NCI-H2029 treated with DMSO at 0.1 percent for 48 hours (cell line): Measurements from ENCODE around the gene ARHGAP6.
"Not testable (repeated sequence)": the region's sequence is repeated elsewhere in the genome, so short reads cannot be mapped to it uniquely, and the experiment has no call there.

Experiments used
- DNase-seq: peaks from one replicate; lab custom pipeline; 2025; lab: John Stamatoyannopoulos, UW

Gene ARHGAP6

DNA sequence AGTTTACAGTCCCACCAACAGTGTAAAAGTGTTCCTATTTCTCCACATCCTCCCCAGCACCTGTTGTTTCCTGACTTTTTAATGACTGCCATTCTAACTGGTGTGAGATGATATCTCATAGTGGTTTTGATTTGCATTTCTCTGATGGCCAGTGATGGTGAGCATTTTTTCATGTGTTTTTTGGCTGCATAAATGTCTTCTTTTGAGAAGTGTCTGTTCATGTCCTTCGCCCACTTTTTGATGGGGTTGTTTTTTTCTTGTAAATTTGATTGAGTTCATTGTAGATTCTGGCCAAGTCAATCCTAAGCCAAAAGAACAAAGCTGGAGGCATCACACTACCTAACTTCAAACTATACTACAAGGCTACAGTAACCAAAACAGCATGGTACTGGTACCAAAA, 146.5 kb downstream of the ARHGAP6 start:
- DNase-seq, result not testable (repeated sequence)

DNA sequence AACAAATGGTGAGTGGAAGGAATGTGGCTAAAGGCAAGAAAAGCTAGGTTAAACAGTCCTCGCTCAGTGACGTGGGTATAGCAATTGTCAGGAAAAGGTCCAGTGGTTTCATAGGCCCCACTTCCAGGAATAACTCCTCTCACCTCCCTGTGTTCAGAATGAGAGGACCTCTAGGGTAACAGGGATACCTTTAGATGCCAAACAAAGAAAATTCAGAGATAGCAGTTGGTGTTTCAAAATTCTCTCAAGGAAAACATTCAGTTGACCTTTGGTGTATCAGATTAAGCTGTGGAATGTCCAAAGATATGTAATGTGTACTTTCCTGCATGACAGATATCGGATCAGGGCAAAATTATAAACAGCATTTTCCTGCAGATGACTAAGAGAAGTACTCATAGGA, 155.9 kb downstream of the ARHGAP6 start:
- no peak for DNase-seq

DNA sequence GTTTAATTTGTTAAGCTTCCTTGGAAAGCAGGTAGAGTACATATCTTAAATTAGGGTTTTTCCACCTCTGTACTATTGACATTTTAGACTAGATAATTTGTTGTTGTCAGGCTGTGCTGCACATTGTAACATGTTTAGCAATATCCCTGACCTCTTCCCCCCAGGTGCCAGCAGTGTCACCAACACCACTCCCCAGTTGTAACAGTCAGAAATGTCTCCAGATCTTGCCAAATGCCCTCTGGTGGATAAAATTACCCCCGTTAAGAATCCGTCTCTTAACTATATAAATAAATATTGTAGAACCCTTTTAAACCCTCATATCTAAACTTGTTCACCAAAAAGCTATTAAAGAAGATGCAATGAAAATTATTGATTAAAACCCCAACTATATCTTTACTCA, 161.5 kb downstream of the ARHGAP6 start:
- no peak for DNase-seq

DNA sequence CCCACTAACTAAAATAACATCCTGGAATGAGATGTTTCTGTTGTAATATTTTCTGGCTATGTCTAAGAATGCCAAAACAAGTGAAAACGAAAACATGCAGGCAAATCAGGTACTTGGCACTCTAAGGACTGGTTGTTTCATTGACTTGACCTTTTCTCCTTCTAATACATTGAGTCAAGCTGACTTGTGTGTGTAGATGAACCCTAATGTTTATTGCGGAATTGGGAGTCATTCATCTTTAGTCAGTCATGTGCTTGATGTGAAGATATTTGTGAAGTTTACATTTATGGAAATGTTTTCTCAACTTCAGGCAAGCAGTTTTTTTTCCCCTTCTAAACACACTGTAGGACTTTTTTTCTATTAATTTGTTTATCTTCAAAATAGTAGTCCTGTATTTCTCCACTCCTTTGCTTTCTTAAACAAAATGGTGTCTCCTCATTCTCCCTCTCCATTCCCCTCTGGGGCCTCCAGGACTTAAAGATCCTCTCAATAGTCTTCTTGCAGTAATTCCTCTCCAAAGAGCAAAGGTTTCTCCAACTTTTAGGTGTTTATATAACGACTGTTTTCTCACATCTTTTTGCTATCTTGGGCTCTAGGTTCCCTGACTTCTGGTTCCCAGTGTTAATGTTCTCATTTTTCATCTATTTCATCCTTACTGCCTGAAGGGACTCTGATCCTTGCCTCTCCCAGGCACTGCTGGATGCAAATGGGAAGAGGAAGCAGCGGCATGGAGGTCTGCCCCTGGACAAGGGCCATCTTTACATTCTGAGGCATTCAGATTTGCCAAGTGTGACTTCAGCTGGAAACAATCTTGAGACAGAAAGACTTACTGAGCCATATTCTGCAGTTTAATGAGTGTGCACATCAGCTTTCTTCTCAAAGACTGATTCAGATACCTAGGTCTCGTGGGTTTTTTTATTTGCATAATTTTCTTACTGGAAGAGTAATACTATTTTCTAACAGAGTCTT, 166.4 kb downstream of the ARHGAP6 start:
- DNase-seq, result no peak

DNA sequence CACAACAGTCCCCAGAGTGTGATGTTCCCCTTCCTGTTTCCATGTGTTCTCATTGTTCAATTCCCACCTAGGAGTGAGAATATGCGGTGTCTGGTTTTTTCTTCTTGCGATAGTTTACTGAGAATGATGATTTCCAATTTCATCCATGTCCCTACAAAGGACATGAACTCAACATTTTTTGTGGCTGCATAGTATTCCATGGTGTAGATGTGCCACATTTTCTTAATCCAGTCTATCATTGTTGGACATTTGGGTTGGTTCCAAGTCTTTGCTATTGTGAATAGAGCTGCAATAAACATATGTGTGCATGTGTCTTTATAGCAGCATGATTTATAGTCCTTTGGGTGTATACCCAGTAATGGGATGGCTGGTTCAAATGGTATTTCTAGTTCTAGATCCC, 174.3 kb downstream of the ARHGAP6 start:
- not testable (repeated sequence) for DNase-seq

DNA sequence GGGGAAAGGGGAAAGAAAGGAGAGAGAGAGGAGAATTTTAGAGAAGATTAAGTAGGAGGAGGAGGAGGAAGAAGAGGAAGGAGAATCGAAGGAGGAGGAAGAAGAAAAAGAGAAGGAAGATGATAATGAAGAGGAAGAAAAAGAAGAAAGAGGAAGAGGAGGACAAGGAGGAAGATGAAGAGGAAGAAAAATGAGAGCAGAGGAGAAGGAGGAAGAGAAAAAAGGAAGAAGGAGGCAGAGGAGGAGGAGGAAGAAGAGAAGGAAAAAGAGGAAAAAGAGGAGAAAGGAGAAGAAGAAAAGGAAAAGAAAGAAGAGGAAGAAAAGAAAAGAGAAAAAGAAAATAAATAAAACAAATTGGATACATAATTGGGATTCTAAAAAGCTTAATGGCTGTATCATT, 181.4 kb downstream of the ARHGAP6 start:
- no peak for DNase-seq

DNA sequence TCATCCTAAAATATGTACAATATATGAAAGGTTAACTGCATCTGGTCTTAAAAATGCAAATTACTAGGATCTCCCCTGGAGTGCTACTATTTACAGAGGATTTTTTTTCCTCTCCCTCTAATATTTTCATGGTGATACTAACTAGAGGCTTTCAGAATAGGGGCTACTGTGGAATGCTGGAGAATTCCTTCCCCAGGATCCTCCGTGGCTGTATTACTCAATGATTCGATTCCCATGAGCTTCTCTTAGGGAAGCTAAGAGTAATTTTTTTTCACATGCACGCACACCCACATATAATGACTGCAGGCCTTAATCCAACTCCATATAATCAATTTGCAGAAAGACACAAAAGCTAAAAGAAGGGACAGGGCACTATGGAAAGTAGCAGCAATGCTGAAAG, 184.7 kb downstream of the ARHGAP6 start:
- no peak for DNase-seq

DNA sequence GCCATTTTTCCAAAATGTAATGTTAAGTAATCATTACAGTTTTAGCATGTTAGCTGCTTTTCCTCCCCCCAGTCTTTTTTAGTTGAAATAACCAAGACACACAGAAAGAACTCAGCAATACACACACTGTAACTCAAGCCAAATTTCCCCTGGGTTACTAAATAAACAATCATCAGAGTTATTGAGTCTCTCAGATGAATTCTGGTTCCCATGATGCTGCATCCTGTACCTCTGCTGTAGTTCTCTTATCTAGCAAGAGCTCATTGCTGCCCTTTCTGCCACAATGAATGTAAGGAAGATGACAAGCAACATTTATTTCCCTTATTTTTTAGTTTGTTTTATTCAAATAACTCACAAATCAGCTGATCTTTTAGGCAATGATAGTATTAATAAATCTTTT, 185.1 kb downstream of the ARHGAP6 start:
- no peak for DNase-seq

DNA sequence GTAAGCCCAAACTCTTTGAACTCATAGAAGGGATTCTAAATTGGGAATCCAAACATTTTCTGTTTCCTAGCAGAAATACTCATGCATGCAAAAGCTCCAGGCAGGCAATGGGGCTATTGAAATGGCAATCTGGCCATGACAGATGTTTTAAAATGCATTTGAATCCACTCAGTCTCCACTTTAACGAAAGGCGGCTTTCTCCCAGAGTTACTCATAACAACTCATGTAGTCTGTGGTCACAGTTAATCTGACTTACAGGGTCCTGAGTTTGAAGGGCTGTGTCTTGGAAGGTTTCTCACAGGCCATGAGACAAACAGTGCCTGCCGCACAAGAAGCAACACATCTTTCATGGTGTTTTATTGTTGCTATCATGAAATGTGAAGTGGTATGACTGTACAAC, 186.8 kb downstream of the ARHGAP6 start:
- DNase-seq, result no peak

DNA sequence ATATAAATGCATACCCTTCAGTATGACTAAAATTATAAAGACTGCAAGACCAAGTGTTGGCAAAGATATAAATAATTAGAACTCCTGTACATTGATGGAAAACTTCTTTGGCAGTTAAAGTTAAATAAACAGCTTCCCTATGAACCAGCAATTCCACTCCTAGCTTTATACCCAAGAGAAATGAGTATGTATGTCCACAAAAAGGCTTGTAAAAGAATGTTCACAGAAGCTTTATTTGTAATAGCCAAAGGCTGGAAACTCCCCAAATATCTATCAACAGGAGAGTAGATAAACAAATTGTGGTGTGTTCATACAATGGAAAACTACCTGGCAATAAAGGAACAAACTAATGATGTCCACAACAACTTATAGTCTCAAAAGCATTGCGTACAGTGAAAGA, 187.7 kb downstream of the ARHGAP6 start:
- no peak for DNase-seq

DNA sequence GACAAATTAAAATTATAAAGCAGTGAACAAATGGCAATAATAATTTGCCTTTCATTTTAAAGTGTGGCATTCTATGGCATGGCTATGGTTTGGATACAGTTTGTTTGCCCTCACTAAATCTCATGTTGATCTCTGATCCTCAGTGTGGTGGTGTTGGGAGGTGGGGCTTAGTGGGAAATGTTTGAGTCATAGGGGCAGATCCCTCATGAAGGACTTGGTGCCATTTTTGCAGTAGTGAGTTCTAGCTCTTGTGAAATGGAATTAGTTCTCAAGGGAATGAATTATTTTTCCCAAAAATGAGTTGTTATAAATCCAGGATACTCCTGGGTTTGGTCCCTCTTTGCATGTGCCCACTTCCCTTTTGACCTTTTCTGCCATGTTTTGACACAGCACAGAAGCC, 191.1 kb downstream of the ARHGAP6 start:
- no peak for DNase-seq

DNA sequence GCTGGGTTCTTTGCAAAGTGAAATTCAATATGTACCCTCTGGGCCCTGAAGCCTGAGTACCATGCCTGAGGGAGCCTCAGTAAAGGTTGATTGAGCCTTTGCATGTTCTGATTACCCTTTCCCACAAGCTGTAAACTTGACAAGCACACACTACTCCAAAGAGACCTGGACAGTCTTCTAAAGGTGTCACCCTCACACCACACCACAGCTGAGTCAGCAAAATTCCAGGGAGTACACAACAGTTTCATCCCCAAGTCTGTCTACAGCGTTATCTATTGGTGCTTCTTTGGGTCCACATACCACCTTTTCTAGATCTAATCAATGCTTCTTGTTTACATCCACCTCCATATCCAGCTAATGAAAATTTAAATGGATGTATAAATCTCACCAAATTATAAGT, 191.7 kb downstream of the ARHGAP6 start:
- DNase-seq, result no peak

DNA sequence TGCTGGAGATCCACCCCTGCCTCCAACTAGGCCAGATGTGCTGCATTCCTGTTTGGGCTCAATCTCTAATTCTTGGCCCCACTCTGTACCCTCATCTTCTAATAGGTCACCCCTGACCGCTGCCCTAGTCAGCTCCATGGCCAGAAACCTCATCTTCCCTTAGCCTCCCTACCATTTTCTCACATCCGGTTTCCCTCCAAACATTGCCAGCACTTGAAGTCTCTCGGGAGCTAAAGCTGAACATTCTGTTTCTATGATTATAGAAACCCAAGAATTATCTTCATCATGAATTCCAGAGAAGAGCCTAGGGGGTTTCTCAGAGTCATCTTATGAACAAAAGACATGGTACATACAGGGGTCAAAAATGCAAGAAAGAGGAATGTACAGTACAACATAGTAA, 192.8 kb downstream of the ARHGAP6 start:
- no peak for DNase-seq

DNA sequence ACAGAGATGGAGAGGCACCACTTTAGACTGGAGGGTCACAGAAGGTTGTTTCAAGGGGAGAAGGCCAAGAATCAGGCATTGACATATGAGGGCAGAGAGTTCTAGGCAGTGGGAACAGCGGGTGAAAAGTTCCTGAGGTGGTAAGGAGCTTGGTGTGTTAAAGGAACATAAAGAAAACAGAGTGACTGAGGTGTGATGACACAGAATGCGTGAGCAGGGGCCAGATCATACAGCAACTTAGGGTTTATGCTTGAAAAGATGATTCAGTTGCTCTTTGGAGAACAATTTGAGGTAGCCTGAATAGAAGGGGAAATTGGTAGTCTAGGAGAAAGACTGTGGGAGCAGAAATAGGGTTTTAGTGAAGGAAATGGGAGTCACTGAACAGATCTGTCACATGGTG, 193.3 kb downstream of the ARHGAP6 start:
- DNase-seq, result no peak

DNA sequence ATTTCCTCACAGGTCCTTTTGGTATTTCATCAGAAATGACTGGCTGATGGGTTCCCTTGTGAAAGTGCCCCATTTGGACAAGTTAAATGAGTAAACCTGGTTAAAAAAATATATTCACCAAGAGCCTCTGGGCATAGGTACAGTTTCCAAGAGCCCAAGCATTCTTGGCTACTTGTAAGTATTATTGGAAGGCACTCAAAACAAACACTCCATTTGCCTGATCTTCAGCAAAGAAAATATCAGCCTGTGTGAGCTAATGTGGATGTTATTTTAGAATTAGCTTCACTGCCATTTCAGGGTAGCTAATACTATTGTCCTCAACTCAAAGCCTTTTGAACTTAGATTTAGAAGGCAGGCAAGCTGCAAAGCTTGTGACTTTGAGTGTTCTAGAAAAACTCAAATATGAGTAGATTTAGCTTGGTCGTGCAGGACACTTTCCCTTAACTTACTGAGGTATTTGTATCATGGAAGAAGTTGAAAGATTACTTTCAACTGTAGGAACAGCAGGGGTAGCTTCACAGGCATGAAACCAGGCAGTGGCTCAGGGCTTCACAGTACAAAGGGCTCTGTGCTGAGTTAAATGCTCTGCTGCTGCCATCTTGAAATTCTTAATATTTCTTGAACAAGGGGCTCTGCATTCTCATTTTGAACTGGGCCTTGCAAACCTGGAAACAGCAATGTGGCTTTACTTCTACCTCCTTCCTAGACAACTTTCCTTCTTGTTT, 195.3 kb downstream of the ARHGAP6 start:
- no peak for DNase-seq

DNA sequence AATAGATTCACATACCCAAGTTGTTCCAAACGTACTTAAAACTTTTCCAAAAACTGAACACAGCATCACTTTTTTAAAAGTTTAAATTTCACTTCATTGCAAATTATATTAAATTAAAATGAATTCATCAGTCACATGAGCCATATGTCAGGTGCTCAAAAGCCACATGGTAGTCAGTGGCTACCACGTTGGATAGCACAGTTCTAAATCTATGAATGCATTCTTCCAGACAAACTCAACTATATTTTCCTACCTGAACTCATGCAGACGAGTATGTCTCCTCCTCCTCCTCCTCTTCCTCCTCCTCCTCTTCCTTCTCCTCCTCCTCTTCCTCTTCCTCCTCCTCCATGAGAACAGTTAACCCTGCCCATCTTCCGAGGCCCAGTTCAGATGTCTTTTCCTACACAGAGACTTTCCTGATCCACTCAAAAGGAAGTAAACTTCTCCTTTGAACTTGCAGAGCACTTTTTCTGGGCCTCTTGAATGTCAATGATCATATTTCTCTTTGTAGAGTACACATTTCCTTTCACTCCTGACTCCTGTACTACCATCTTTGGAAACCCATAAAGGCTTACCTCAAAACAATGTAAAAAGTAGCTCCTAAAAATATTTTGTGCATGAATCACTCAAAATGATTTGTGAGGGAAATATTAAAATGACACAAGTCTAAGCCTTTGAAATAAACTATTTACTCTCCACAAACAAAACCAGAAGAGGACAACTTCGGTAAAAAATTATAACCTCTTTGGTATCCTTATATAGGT, 199.9 kb downstream of the ARHGAP6 start:
- DNase-seq, result no peak

DNA sequence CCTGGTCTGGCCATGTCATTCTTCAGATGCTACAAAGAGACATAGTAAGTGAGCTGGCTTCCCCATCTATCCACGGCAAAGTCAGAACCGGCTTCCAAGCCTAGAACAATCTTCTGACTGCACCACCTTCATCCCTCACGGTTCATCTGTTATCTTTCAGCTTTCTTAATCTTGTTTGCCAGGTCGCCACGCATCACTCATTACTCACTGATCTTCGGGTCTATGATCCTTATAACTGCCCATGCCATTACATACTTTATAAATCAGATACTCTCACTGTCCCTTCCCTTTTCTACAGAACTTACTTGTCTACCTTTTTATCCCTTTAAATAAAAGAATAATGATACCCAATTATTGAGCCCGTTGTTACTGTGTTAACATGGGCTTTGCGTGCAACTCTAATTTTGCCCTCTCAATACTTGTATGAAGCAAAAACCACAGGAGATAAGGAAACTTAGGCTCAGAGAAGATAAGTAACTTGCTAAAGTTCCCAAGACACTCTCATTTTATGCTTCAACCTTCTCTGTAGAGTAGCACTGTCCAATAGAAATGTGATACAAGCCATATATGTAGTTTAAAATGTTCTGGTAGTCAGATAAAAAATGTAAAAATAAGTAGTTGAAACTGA, 200.8 kb downstream of the ARHGAP6 start:
- no peak for DNase-seq

DNA sequence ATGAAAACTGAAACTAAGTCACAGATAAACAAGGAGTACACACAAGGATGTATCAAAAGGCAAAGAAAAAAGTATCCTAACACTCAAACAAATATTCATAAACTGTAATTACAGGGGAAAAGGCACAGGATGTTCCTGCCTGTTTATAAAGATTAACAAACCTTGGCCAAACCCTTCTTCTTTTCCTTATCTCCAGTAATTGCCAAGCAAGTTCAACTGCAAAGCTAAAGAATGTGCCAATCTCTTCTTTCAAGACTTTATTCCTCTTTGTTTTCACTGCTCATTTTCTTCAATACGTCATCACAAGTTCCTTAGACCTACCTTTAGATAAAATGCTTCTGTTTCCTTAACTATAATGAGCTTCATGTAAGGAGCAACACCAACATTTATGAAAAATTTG, 201.3 kb downstream of the ARHGAP6 start:
- no peak for DNase-seq

DNA sequence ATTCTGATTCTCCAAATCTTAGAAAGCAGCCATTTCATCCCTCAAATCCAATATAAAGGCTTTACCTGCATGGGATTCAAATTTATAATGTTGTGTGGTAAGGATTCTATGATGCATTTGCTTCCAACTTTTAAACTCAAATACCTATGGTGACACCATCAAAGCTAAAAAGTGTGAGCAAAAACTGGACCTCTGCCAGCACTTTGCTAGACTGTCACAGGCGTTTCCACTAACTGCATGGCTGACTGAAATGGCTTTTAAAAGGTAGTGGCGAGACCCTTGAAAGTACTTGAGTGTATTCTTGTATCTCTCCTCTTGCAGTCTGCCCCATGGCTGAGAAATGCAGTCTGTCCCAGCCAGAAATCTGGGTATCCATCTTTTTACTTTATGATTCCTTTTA, 203.1 kb downstream of the ARHGAP6 start:
- DNase-seq, result no peak

DNA sequence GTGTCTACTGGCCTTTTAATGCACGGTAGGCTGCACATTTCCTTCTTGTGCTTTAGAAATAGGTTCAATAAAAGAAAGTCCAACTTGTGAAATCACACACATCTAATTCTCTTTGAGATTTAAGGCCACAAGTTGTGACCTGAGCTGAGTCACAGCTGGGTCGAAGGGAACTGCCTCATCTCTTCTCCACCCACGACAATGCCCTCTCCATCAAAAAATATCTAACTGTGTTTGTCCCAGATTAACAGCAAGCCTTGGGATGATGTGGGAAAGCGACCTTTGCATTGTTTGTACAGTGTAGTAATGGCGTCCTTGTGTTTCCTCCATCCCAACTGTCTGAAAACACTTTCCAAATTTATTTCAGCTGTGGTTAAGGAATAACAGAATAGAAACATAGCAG, 203.6 kb downstream of the ARHGAP6 start:
- no peak for DNase-seq

DNA sequence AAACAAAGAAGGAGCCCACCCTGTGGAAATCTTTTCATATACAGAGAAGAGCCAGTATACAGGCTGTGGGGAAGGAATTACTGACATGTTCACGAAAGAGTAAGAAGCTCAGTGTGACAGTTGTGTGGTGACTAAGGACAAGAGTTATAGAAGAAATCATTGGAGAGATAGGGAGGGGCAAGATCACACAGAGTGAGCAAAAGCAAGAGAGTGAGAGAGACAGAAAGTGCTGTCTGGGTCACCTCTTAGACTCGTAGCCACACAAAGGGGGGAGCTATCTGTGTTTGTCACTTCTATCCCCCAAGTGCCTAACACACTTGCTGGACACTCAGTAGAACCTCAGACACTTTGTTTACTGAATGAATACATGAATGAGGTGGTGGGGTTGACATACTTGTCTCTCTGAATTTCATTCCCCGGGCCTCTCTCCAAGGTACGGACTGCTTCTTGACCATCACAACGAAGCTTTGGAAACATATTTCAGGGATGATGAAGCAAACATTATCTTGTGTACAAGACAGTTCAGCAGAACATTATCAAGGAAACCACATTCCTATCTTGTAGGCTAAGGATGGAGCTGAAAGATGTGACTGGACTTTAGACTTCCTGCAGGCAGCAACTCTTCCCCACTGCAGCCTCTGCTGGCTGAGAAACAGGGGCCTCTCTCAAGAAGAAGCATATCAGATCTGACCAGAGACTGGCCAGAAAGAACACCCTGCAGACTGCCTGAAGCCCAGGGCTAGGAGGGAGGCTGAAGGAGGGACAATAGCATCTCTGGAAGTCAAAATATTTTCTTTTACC, 204.3 kb downstream of the ARHGAP6 start:
- DNase-seq, result no peak
